ENCODE data around the gene SLC6A19.

The SLC6A19 gene

DNA sequence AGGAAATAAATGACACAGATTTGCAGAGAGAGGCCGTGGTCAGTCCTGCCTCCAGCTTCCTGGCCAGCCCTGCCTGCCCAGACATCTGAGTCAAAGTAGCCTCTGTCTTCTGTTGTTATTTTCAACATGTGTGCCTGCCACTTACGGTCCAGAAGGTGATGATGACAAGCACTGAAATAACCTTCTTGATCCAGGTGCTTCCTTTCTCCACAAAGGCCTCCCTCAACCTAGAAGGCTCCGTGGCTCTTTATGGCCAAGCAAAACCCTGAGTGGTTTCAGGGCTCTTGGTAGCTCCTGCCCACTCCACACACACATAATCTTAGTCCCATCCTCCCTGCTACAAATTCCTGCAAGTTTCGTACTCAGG lies 34.1 kb upstream of the SLC6A19 start:
- no peak for DNase-seq

DNA sequence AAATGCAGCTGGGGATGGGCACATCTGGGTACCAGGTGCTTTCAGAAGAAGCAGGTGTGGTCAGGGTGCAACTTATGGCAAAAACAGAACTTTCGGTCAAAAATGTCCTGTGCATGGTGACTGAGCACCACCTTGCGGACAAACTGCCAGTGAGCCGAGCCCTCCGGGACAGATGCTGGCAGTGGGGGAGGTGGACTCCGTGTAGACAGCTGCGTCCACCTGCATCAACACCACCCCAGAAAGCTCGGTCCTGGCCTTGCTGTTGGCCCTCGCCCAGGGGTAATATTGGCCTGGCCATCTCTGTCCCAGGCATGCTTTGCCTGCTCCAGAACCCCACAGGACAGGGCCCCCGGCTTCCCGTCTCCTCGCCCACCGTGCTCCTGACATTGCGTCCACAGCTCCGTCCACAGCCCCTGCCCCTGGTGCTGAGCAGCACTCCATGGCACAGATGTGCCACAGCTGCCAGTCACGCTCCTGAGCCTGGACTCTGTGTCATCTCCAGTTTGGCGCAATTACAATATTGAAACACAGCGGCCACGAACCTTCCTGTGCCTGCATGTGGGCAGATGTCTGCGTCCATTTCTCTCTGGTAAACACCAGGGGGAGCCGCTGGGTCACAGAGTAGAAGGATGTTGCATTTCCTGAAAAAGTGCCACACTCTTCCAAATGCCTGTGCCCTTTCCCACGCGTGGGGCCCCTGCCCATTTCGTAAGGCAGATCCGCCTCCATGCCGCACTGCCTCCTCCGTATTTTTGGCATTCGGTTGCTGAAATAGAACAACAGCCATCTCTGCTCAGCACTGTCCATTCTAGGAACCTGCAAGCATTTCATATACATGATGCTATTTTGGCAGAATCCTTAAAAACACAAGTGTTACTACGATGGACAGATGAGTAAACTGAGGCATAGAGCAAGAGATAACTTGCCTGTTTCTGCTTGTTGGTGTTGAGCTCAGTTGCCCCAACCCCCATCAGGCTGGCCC lies 33.4 kb upstream of the SLC6A19 start:
- no peak for DNase-seq

DNA sequence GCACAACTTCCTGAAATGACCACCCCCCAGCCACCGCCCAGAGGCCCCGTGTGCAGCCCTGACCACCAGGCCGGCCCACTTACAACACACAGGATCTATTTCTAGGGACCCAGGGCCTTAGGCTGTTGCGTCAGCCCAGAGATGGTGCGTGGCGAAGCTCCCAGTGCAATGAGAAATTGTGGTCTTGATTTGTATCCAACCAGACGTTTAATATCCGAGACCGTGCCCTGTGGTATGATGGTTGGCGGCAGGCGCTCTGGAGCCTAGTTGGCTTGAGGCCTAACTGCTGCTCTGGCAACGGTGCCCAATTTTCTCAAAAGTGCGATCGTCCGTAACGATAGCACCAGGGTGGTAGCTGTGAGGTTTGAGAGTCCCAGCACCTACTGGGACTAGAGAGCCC lies 32.6 kb upstream of the SLC6A19 start:
- no peak for DNase-seq

DNA sequence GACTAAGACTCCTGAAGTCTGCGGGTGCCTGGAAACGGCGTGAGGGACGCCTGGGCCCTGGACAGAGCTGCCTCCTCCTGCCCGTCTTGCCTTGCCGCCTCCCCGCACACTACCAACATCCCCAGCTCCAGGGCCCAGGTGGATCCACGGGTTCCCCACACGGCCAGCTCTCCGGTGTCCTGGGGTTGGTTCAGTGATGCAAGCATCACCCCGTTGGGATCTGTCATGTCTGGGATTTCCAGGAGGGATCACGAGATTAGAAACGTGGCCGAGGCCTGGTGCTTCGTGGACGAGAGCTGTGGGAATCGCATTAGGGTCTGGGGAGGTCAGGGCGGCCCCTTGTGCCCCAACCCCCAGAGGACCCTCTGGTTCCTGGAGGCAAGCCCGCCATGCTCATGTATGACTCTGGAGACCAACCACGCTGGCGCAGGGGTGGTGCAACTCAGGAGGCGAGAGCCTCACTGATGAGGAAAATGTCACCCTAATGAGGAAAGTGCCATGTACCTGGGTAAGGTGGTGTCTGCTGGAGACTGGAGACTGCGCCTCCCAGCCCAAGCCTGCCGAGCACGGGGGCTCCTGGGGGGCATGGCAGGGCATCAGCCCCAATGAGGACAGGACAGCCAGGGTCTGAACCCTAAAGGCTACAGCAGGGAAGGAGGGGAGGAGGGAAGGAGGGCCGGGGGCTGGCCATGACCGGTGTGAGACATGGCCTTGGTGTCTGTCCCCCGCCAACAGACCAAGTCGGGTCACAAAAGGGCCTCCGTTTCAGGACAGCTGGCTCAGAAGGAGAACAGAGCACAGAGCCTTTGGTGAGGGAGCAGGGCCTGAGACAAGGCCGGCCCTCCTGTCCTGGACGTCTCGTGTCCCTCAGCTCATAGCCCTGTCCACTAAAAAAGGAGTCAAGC lies 31.9 kb upstream of the SLC6A19 start:
- DNase-seq, result no peak

DNA sequence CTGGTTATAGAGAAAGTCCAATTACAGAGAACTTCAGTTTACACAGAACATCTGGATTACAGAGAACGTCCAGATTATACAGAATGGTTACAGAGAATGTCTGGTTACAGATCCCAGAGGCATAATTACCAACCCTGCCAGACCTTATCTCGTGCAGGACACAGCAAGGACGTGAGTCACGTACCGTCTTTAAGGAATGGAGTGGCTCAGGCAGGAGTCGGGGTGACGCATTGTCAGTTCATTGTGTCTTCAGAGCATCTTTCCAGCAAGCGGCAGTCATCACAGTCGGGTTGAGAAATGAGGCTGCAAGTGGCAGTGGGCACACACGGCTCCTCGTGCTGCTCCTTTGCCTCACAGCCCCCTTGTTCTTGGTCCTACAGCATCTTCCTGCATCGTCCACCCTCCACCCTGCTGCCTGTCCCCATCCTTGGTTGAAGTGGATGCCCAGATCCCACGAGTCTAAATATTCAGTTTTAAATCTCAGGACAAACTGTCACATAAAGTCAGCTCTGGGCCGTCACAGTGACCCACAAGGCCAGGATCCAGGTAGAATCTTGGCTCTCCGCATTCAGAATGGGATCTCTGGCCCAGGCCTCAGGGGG lies 30.0 kb upstream of the SLC6A19 start:
- no peak for DNase-seq

DNA sequence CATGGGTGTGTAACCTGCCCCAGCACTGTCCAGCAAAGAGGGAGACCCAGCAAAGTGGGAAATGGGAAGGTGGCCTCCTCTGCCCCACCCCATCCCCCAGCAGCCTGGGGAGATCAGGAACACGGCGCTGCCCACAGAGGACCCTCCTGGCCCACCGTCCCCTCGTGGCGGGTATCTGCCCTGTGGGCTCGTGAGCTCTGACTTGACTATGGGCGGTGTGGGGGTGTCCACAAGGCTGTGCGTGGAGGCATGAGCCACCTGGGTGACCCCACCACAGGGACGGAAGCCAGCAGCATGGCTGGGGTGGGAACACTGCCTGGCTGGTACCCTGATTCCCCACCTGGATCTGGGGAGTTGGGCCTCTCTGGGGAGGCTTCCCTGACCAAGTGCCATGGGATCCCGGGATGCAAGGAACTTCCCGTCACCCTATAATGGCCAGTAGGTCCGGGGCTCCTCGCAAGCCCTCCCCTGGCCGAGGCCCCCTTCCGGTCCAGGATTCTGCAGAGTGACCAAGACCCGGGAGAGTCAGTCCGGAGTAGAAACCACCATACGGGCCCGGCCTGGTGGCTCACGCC lies 29.3 kb upstream of the SLC6A19 start:
- no peak for DNase-seq

DNA sequence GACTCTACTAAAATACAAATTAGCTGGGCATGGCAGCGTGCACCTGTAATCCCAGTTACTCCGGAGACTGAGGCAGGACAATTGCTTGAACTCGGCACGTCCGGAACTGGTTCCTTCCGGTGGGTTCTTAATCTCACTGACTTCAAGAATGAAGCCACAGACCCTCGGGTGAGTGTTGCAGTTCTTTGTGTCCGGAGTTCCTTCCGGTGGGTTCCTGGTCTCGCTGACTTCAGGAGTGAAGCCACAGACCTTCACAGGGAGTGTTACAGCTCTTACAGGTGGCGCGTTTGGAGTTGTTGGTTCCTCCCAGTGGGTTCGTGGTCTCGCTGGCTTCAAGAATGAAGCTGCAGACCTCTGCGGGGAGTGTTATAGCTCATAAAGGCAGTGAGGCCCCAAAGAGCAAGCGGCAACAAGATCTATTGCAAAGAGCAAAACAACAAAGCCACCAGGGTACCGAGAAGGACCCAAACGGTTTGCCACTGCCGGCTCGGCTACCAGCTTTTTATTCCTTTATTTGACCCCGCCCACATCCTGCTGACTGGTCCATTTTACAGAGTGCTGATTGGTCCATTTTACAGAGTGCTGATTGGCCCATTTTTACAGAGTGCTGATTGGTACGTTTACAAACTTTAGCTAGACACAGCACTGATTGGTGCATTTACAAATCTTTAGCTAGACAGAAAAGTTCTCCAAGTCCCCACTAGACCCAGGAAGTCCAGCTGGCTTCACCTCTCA lies 28.6 kb upstream of the SLC6A19 start:
- no peak for DNase-seq

DNA sequence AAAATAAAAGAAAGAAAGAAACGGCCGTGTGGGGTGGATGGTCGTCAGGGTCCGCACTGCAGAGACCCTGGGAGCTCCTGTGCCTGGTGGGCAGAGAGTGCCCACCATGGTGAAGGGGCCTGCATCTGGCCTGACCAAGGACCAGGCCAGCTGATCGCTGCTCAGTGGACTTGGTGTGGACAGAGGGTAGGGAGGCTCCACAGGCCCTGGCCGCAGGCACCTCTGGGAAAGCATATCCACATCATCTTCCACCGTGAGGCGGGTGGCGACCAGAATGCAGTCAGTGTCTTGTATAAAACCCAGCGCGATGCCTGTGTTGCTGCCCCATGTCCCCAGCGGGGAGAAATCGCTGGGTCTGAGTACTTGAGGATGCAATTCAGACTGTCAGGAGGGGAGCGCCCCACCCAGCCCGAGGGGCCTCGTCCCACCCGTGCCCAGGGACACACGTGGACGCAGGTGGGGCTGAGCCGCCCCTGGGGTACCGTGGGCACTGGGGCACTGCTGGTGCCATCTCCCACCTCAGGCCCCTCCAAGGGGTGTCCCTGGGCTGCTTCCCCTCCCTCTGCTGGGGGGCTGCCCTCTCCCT lies 27.8 kb upstream of the SLC6A19 start:
- DNase-seq, result no peak

DNA sequence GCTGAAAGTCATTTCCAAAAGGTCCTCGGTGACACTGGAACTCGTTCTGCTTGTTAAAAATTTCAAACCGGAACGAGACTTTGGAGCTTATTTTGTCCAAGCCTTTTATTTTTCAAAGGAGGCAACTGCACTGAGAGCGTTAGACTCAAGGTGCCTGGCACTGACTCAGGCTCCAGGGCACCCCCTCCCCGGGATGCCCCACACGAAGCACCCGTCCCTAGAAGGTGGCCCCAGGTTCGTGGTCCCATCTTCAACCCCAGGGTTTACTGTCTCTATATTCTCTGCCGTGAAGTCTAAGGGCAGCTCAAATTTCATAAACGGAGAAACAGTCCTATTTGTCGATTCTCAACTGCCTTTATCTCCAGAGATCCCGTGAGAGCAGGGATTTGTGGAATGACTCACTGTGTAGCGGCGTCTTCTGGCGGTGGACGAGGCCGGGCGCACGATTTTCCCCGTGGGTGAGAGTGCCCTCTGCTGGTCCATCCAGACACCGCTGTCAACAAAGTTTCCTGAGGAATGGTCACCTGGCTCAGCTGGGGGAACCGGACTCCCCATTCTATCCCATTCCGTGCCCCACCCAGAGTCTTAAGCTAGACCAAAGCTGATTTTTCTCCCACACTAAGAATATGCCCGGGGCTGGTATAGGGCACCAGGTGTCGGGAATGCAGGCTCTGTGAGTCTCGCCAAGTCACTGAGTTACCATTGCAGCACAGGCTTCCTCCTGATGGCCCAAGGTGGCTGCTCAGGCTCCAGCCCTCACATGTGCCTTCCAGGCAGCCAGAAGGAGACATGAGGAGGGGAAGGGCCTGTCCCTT lies 27.1 kb upstream of the SLC6A19 start:
- DNase-seq, result no peak

DNA sequence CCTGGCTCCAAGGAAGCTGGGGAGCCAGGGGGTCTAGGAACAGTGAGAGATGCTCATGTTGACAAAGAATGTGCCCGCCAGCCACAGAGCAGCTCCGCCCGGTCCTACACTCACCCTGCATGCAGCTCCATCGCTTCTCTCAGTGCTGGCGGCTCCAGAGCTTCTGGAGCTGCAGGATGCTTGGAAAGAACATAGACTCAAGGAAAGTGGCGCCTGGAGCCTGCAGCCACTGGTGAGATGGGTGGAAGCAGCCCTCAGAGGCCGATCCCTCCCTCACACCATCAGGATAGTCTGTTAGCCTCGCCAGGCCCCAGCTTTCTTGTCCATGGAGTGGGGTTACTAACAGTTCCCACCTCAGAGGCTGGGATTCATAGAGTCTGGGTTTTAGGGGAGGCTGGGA lies 26.4 kb upstream of the SLC6A19 start:
- DNase-seq, result no peak

DNA sequence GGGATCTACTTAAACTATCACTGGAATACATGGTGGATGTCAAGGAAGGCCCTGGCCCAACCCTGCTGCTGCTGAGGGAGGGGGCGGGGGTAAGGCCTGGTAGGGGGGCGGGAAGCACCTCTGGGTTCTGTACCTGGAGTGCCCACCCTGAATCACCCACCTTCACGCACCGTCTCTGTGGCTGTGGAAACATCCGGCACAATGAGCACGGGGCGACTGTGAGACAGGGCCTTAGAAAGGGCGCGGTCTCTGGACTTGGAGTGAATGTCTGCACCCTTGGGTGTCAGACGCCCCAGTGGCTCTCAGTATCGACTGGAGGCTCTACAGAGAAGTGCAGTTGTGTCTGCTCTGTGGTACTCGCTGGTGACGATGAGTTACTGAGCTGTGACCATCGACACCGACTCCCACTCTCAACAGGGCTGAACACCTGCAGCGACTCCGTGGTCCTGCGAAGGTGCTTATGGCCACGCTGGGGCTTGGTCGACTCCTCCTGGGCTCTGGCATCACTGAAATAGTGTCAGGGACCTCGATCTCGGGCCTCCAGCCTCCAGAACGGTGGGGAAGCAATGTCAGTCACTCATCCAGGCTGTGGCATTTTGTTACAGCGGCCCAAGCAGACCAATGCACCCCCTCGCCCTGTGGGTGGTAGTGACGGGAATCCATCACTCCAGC lies 25.5 kb upstream of the SLC6A19 start:
- no peak for DNase-seq

DNA sequence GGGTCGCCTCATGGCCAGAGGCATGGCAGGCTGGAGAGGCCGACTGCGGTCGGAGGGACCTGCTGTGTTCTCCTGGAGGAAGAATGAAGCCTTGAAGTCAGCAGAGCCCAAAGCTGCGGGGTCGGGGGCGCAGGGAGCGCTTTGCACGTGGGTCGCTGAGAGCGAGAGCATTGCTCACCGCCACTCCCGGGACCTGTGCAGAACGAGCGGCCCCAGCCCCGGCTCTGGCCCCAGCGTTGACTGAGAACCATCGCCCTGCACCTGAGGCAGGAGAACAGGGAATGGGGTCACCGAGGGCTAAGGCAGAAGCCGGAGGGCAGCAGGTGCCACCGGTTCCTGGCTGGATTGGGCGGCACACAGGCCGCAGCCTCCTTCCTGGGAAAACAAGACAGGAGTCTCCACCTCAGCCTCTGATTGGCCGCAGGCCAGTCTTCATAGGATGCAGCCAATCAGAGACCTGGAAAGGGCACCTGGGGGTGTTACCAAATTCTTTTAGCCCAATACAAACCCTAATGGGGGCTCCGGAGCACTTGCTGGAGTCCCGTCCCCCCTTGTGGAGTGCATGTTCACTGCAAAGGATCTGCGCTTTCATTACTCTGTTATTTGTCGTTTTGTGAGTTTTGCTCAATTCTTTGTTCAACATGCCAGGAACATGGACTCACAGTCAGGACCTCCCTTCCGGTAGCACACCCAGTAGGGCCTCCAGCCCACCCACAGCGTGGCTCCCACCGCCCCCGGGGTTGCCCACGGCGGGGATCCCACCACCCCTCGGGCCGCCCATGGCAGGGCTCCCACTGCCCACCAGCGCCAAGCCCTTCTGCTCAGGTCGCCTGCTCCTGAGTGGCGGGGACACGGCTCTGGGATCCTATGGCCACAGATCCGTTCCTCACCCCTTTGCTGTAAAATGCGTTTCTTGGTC lies 24.7 kb upstream of the SLC6A19 start:
- no peak for DNase-seq

DNA sequence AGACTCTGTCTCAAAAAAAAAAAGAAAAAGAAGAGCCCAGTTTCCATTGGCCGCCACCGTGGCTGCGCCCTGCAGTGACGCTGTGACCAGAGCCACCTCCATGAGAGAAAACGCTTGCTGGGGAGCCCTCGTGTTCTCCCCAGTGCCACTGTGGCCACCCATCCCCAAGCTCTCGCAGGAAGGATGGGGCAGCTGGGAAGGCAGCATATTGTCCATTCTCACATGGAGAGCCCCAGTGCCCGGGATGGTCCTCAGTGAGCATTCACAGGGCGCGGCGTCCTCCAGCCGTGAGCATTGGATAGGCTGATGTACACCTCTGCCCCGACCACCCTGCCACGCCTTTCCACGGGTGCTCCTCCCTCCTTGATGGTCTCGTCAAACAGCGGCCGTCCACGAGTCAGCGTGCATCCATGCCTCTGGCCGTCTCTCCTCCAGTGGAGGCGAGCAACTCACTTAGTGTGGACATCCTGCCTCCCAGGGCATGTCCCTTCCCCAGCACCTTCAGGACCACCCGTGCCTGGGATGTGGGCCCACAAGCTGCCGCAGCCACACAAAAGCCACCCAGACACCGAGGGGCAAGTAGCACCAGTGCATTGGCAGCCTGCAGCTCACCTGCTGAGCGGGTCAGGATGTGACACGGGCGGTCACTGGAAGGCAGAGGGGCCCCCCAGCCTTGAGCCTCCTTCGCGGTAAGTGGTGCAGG lies 23.4 kb upstream of the SLC6A19 start:
- DNase-seq, result no peak

DNA sequence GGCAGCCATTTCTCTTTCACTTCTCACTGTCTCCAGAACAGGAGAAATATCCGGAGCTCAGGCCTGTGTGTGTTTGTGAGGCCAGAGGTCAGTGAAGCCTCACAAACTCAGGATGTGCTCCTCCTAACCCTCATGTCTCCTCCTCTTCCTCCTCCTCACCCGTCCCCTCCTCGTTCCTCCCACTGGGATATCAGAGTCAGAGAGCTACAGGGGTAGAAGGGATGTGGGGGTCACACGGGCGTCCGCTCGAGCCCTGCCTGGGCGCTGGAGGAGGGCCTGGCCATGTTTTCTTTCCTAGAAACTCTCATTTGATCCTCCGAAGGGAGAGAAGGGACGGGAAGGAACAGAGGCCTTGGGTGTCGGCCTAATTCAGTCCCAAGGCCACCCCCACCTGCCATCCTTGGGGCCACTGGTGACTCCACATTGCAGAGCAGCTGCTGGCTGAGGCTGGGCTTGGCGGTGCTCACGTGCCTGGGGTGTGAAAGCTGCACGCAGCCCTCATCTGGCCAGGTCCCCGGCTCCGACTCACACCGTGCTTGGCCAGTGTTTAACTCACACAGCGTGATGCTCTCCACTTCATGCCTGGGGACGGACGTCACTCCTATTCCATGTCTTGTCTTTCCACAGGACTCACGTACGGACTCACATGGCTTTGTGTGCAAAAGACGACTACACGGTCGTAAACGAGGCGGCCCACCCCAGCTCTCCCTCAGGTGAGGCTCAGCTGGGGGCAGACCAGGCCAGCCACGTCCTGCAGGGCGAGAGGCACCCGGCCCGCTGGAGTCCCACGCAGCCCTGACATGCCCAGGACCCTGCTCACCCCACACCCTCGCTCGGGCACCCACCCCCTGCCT lies 22.6 kb upstream of the SLC6A19 start:
- DNase-seq, result no peak

DNA sequence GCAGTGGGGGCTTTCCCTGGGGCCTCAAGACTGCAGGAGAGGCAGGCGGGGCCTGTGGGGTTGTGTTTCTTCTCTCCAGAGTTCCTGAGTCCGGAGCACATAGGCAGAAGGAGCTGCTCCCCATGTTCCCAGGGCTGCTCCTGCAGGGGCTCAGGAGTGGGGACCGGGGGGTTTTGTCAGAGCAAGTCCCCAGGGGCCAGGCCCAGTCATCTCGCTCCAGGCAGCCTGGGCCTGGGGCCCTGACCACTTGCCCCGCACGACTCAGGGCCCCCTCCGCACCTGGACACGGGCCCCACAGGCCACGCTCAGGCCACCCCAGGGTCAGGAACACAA lies 22.0 kb upstream of the SLC6A19 start:
- DNase-seq, result no peak

DNA sequence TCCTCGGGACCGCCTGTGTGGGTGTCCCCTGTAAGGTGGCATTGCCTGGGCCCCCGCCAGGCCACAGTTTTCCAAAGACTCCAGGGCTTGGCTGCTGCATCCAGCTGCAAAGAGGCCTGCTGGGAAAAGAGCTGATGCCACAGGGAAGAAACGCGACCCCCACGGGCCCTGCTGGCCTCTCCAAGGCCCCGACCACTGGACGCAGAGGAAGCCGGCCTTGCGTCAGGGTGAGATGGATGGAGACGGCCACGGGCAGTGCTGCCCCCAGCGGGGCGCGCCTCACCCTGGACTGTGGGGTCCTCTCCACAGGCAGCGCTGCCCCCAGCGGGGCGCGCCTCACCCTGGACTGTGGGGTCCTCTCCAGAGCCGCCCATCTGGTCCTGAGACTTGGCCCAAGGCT lies 21.3 kb upstream of the SLC6A19 start:
- no peak for DNase-seq

DNA sequence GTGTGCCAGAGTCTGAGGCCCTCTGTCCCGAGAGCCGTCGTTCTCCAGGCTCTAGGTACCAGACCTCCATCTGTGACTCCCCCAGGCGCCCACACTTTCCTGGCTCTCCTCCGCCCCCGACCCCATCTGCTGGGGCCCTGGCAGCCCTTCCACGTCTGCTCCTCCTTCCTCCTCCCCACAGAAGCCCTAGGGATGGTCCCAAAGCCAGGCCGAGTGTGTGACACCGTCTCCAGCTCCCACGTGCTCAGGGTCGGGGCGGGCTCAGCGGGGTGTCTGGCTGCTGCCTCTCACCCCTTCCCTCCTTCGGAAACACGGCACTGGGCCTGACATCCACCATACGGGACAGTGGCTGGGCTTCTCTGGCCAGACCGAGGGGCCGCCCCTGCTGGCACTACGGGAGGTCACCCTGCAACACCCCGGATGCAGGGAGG lies 20.5 kb upstream of the SLC6A19 start:
- DNase-seq, result no peak
